Measurements from ENCODE around the gene RAG2.
"Not testable (repeated sequence)": the region's sequence is repeated elsewhere in the genome, so short reads cannot be mapped to it uniquely, and the experiment has no call there.

RAG2 gene

DNA sequence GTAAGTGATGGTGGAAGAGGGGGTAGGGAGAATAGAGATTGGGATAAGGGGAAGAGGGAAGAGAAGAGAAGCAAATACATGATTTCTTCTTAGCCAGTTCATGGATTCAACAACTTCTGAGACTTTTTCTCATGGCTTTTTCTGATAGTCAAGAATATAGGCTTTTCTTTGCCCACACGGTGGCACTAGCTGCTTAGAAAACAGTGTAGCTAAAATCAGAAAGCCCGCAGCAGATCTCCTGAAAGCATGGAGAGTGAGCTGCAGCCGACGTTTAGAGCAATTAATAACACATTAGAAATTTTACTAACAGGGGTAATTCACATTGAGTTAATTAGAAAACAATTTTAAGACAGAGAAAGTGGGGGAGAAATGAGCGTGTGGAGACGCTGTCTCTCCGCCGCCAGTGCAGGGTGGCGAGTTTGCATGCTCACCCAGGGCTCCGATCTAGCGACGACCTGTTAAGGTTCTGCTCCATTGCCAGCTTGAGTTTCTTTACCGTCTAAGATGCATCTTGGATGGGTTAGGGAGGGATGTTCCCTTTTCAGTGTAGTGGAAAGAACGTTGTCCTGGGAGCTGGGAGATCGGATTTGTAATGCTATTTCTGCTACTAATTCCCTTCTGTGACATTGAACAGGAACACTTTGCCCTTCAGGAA, 33.5 kb downstream of the RAG2 start:
- Histone ChIP-seq H3K4me3 (ENCODE audit: low read depth, low read length) (peak overlapping the region; percentile 44), H3K27me3 (ENCODE audit: insufficient read depth, low read depth, severe bottlenecking) (no peaks in the 10 kb centered on the region), H3K9me3 (ENCODE audit: severe bottlenecking) (no peaks in the 10 kb centered on the region), H3K27ac (no peak overlapping the region), H3K36me3 (no peaks in the 10 kb centered on the region)
- peak; percentile 57 for DNase-seq
- TF ChIP-seq, protein P1, sequence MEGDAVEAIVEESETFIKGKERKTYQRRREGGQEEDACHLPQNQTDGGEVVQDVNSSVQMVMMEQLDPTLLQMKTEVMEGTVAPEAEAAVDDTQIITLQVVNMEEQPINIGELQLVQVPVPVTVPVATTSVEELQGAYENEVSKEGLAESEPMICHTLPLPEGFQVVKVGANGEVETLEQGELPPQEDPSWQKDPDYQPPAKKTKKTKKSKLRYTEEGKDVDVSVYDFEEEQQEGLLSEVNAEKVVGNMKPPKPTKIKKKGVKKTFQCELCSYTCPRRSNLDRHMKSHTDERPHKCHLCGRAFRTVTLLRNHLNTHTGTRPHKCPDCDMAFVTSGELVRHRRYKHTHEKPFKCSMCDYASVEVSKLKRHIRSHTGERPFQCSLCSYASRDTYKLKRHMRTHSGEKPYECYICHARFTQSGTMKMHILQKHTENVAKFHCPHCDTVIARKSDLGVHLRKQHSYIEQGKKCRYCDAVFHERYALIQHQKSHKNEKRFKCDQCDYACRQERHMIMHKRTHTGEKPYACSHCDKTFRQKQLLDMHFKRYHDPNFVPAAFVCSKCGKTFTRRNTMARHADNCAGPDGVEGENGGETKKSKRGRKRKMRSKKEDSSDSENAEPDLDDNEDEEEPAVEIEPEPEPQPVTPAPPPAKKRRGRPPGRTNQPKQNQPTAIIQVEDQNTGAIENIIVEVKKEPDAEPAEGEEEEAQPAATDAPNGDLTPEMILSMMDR (IDR thresholded peaks at IDR 0.05; ENCODE audit: low read depth, low read length): peak; percentile 52

DNA sequence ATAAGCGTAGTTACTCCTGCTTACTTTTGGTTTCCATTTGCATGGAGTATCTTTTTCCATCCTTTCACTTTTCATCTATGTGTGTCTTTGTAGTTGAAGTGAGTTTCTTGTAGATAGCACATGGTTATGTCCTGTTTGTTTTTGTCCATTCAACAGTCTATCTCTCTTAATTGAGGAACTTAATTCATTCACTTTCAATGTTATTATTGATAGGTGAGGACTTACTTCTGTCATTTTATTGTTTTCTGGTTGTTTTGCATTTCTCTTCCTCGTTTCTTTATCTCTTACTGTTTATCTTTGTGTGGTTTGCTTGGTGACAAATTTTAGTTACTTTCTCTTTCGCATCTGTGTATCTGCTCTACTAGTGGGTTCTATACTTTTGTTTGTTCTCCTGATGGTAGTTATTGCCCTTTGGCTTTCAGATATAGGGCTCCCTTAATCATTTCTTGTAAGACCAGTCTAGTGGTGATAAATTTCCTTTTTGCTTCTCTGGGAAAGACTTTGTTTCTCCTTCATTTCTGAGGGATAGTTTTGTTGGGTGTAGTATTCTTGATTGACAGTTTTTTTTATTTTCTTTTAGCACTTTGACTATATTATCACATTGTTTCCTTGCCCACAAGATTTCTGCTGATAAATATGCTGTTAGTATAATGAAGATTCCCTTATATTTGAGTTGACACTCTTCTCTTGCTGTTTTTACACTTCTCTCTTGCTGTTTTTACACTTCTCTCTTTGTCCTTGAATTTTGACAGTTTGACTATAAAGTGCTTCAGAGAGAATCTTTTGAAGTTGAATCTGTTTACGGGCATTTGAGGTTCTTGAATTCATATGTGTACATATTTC, 39.2 kb downstream of the RAG2 start:
- TF ChIP-seq, protein P1 (IDR thresholded peaks at IDR 0.05; ENCODE audit: low read depth, low read length): no peak
- Histone ChIP-seq H3K9me3 (ENCODE audit: severe bottlenecking) (no peaks in the 10 kb centered on the region), H3K36me3 (no peaks in the 10 kb centered on the region), H3K27ac (no peak overlapping the region), H3K4me3 (ENCODE audit: low read depth, low read length) (no peak overlapping the region), H3K27me3 (ENCODE audit: insufficient read depth, low read depth, severe bottlenecking) (no peaks in the 10 kb centered on the region)
- no peak for DNase-seq

- no peak for DNase-seq
- TF ChIP-seq, protein P1 (IDR thresholded peaks at IDR 0.05; ENCODE audit: low read depth, low read length): no peak
- H3K27me3 ChIP-seq (ENCODE audit: insufficient read depth, low read depth, severe bottlenecking): no peaks in the 10 kb centered on the region
- no peak overlapping the region for H3K4me3 ChIP-seq (ENCODE audit: low read depth, low read length)
- no peaks in the 10 kb centered on the region for H3K36me3 ChIP-seq
- H3K9me3 ChIP-seq (ENCODE audit: severe bottlenecking): no peaks in the 10 kb centered on the region
- no peak overlapping the region for H3K27ac ChIP-seq
Measured at GRCh38 chr11:36557991-36558390, 40.0 kb downstream of the RAG2 start.

GRCh38 chr11:36557390-36557789, 40.6 kb downstream of the RAG2 start:
- DNase-seq; H3K9me3 ChIP-seq (ENCODE audit: severe bottlenecking); H3K4me3 ChIP-seq (ENCODE audit: low read depth, low read length); H3K36me3 ChIP-seq; H3K27ac ChIP-seq; H3K27me3 ChIP-seq (ENCODE audit: insufficient read depth, low read depth, severe bottlenecking): not testable (repeated sequence)

- Histone ChIP-seq H3K9me3 (ENCODE audit: severe bottlenecking) (no peaks in the 10 kb centered on the region), H3K27ac (no peak overlapping the region), H3K4me3 (ENCODE audit: low read depth, low read length) (no peak overlapping the region), H3K36me3 (no peaks in the 10 kb centered on the region), H3K27me3 (ENCODE audit: insufficient read depth, low read depth, severe bottlenecking) (no peaks in the 10 kb centered on the region)
- TF ChIP-seq, protein P1 (IDR thresholded peaks at IDR 0.05; ENCODE audit: low read depth, low read length): no peak
- DNase-seq: no peak
Measured at GRCh38 chr11:36550385-36551115, 47.5 kb downstream of the RAG2 start.
